Stimulated activated CD8-positive, alpha-beta memory T cell treated with anti-CD3 and anti-CD28 coated beads, Interleukin-7, amount 100 ng/mL, for 1 hour (primary cell): ENCODE data around the gene ESPN.
"Not testable (repeated sequence)": the region's sequence is repeated elsewhere in the genome, so short reads cannot be mapped to it uniquely, and the experiment has no call there.

ENCODE experiments used
- DNase-seq, 2 donors: peaks; one replicate each; pipeline ENCODE4 v3.0.0-alpha.2; 2020; ENCODE audit warnings: low read depth in 2 of 2

The ESPN gene

DNA sequence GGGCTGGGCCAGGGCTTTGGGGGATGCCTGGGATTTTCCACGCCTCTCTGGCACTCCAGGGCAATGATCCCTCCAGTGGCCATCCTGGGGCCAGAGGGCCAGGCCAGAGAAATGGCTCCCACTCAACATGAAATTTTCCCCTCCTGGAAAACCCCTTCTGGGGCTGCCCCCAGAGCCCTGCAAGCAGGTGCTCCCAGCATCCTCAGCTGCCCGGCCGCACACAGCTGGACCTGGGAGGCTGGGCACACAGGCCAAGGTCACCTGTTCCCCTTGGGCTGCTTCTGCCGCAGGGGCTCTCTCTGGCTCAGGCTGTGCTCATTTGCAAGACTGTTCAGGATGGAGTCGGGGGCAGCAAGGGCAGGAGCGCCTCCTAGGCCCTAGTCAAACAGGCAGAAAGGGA lies 3.9 kb downstream of the ESPN start:
- DNase-seq: not testable (repeated sequence)

DNA sequence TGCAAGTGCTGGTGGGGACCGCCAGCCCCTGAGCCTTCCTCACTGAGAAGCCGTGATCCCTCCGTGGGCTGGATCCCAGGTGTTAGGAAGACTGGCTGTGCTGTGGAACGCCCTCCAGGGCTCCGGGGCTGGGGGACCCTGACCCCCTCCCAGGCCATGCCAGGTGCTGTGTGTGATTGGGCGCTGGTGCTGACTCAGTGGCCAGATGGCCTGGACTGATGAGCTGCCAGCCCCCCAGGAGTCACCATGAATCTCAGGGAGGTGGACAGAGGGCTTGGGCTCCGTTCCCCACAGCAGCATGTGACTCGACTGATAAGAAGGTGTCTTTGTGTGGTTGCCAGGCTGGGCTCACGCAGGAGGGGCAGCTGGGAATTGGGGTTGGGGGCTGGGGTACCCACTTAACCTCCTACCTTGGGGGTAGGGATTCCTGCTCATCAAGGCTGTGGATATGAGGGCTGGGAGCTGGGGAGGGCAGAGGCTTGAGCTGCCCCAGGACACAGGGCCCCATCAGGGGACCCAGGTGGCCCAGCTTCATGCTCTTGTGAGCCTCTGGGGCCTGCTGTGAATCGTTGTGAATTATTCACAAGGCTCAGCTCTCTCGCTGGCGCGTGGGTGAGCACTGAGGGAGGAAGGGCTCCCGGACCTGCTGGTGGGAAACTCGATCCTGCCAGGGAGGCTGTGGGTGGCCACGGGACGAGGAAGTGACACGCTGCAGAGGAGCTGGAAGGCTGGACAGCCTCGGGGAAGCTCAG lies 5.3 kb downstream of the ESPN start:
- DNase-seq: not testable (repeated sequence)

DNA sequence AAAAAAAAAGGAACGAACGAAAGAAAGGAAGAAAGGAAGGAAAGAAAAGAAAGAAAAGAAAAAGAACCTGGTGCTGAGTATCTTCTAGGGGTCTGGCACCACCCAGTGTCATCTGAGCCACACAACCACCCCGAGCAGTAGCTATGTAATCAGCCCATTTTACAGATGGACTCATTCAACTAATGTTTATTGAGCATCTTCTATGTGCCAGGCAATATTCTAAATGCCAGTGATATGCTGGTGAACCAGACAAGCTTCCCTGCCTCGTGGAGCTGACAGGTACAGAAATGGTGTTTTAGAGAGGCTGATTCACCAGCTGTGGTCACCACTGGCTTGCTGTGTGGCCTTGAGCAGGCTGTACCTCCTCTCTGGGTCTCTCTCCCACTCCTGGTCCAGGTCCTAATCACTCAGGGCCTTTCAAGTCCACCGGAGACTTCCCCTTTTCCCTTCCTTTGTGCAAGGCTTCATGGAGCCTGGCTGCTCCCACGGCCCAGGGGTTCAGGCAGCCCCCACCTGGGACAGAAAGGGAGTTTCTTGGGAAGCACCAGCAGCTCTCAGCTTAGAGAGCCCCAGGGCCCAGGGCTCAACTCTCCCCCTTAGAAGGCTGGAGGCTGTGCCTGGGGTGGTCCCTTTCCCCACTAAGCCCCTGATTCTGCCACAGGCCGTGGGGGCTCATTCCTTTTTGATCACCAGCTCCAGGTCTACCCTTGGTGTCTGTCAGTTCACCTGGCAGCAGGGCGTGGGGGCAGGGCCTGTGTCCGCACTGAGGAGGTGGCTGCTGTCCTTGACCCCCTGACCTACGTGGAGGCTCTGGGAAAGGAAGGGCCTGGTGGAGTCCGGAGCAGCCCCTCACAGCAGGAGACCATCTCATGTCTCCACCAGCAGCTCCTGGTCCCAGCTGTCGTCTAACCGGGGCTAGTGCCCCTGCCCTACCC lies 7.3 kb downstream of the ESPN start:
- DNase-seq: not testable (repeated sequence)

DNA sequence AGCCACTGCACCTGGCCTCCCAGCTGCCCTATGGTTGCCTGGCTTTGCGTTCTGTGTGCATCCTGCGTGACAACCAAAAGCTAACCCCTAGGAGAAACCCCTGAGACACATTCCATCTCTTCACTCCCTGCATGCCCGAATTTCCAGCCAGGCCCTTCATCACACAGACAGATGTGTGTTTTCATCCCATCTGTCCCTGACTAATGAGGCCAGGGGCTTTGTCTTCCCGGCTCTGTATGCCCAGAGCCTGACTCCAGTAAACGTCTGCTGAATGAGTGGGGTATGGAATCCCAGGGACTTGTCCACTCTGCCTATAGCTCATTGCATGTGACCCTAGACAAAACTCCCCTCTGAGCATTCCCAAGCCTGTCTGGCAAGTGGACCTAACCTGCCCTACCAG lies 9.6 kb downstream of the ESPN start:
- DNase-seq: no peak

DNA sequence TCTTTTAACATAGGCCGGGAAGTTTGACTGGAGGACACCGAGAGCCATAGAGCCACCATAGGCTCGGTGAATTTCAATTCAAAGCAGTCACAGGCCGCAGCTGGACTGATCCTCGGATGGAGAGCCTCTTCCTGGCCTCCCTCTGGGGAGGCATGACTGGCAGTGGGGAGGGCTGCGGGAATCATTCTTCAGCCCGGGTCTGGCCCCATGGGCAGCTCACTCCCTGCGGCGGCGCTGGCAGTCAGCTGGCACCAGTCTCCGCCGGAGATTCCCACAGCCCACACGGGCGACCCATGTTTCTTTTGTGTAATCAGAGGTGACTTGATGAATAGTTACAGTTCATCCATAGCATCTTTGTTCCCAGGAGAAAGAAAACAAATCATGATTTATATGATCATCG lies 10.6 kb downstream of the ESPN start:
- no peak for DNase-seq

DNA sequence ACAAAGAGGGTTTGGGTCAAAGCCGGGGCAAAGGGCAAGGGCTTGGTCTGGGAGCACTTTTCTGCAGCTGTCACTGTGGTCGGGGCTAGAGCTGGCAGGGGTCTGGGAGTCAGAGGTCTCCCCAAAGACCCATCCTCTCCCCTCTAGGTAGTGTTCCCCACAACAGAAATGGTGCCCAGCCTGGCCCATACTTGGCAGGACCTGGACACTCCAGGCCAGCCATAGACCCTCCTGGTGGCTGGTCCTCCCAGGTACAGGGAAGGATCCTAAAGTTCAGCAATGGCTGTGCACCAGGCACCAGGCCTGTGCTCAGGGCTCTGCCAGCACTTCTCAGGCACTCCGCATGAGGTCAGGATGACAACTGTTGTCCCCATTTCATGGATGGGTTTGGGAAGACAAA lies 11.0 kb downstream of the ESPN start:
- no peak for DNase-seq

DNA sequence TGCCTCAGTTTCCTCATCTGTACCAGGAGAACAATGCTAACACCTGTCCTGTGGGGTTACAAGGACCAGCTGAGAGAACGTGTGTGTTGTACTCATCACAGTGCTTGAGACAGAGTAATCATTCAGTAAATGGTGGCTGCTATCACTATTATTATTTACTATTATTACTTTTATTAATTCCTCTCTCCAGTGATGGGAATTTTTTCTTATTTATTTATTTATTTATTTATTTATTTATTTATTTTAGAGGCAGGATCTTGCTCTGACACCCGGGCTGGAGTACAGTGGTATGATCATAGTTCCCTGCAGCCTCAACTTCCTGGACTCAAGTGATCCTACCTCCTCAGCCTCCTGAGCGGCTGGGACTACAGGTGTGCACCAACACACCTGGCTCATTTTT lies 11.7 kb downstream of the ESPN start:
- not testable (repeated sequence) for DNase-seq

DNA sequence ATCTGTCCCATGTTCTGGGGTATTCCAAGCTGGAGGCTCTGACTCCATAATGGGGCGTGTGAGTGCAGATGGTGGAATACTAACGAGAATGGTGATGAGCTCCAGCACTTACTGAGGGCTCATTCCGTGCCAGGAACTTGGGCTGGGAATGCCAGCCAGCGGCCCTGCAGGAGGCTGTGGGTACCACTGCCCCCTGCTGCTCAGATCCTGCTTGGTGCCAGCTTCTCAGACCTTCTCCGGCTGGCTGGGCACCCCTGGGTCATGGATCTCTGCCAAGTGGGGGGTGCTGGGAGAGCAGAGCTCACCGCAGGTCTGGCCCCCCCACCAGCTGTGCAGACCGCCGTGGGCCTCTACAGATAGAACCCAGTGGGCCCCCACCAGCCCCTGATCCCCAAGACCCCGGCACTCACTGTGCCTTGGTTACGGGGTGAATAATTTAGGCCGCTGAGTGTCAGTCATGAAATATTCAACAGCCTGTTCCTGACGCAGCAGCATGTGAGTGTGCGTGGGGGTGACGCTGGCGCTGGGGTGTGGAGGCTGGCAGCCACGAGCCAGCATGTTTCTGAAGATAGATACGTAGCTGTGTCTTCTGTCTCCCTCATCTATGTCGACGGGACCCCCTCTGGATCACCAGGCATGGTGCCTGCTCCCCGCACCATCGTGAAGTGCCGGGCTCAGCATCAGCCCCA lies 12.6 kb downstream of the ESPN start:
- not testable (repeated sequence) for DNase-seq

DNA sequence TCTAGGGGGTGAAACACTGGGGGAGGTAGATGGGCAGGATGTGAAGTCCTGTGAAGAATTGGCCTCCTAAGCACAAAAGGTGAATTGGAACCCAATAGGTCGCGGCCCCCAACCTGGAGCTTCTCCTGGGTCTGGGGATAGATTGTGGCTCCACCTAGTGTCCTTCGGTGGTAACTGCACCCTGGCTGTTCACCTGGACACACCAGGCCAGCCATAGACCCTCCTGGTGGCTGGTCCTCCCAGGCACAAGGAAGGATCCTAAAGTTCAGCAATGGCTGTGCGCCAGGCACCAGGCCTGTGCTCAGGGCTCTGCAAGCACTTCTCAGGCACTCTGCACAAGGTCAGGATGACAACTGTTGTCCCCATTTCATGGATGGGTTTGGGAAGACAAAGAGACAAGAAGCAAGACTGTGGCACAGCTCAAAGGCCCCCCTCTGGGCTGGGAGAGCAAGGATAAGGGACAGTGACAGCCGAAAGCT lies 13.5 kb downstream of the ESPN start:
- DNase-seq: peak; percentile 36 to 50

DNA sequence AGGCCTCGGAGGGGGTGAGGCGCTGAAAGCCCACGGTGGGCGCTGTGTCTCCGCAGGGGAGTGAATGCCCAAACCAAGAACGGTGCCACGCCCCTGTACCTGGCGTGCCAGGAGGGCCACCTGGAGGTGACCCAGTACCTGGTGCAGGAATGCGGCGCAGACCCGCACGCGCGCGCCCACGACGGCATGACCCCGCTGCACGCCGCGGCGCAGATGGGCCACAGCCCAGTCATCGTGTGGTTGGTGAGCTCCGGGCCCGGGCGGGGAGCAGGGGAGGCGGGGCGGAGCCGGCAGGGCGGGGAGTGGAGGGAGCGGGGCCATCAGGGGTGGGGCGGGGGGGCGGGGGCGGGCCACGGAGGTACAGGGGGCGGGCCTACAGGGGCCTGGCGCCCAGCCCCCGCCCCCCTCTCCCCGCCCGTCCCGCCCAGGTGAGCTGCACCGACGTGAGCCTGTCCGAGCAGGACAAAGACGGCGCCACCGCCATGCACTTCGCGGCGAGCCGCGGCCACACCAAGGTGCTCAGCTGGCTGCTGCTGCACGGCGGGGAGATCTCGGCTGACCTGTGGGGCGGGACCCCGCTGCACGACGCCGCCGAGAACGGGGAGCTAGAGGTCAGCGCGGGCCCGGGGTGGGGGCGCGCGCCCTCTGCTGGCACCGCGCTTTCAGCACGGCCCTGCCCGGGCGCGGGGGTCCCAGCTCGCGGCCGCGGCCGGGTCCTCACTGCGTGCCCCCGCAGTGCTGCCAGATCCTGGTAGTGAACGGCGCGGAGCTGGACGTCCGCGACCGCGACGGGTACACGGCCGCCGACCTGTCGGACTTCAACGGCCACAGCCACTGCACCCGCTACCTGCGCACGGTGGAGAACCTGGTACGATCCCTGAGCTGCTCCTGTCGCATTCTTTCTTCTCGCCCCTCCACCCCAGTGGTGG lies 15.9 kb downstream of the ESPN start:
- DNase-seq: peak; percentile 43 to 44

DNA sequence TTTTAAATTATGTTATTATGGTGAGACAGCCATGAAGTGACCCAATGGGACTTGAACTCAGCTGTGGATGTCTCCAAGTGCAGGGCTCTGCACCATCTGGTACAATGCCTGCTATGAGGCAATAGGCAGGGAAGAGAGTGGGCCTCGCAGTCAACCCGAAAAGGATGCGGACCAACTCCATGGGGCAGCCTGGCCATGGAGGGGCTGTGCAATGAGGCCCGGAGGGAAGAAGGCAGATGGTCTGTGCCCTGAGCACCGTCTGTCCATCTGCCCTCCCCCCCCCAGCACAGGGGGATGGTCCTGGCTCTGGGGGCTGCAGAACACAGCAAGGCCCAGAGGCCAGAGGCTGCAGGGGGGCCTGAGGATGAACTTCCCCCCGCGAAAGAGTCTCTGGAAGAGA lies 17.0 kb downstream of the ESPN start:
- DNase-seq: no peak

DNA sequence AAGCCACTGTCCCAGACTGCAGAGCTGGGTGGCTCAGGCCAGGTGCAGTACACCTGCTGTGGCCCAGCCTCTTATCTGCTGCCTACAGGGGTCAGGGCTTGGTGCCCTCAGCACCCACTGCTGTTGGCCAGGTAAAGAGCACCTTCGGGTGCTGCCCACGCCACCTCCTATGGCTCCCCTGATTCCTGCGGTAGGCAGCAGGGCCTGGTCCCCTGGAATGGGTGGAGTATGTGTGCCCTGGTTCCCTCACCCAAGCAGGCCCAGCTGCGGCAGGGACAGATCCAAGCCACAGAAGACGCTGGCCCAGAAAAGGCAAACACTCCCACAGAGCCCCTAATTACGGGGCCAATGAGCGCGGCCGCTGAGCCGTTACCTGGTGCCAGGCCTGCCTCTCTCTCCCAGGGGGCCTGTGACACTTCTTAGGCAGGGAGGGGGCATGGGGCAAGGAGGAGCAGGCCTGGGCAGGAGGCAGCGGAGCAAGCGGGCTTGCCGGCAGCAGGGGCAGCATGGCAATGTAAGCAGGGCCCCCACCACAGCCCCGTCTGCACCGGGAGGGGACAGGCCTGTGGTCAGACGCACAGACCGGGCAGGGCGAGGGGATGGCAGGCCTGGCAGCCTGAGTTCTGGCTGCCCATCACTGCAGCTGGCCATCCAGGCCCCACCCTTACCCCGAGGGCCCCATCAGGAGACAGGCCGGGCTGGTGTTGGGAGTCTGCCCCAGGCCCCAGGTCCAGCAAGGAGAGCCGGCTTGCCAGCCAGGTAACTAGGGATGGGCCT lies 19.0 kb downstream of the ESPN start:
- no peak for DNase-seq

DNA sequence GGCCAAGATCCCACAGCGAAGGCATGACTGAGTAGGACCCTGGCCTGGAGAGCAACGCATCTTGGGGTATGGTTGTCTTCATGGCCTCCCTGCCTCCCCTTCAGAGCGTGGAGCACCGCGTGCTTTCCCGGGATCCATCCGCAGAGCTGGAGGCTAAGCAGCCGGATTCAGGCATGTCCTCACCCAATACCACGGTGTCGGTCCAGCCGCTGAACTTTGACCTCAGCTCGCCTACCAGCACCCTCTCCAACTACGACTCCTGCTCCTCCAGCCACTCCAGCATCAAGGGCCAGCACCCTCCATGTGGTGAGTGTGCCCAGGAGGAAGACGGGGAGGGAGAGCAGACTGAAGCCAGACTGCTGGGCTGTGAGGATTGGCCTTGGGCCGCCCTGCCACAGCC lies 19.8 kb downstream of the ESPN start:
- DNase-seq: no peak

DNA sequence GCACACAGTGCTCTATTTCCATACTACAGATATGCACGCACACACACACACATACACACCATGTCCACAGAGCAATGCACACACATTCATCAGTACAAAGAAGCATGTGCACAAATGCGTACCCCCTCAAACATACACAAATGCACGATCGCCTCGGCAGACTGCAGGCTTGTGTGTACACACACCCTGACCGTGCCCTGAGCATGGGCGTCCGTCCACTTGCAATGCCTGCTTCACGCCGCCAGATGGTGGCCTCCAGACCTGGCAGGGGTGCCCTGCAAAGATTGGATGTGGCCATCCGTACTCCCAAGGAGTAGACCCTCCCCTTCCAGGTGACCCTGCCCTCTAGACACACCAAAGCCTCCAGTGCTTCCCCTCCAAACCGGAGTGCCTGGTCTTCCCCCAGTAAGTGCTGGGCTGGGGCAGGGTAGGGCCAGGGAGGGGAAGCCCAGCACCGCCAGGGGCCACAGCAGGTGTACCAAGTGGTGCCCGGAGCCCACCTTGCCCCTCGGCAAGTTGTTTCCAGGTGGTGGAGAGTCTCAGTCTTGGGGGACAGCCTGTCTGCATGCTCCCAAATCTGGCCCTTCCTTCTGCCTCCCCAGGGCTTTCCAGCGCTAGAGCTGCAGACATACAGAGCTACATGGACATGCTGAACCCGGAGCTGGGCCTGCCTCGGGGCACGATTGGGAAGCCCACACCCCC lies 20.6 kb downstream of the ESPN start:
- no peak for DNase-seq

DNA sequence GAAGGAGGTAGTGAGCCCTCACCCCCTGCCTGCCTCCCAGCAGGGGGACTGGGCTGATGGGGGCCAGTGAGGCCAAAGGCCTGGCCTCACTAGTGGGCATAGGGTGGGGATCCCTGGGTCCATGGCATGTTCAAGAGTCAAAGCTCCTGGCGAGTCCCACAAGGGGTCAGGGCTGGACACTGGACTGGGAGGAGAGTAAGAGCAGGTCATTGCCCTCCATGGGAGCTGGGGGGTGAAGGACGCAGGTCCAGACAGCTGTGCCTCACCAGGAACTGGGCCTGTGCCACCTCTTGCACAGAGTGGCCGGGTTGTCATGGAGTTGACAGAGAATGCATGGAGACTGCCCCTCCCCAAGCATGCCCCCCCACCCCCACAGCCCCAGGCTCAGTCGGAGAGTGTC lies 21.4 kb downstream of the ESPN start:
- DNase-seq: not testable (repeated sequence)

DNA sequence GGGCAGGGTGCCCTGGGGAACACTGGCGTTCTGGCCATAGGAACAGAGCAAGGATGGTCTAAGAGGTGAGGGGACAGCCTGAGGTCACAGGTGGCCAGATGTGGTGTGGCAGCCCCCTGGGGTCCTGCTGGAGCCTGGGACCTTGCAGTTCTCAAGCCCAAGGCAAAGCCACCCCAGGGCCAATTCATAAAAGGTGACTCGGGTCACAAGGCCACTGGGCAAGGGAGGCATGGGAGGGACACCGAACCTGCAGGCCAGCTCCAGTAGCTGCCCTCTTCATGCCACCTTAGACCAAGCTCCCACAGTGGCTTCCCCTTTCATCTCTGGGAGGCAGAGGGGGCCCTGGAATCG lies 22.1 kb downstream of the ESPN start:
- DNase-seq: no peak

DNA sequence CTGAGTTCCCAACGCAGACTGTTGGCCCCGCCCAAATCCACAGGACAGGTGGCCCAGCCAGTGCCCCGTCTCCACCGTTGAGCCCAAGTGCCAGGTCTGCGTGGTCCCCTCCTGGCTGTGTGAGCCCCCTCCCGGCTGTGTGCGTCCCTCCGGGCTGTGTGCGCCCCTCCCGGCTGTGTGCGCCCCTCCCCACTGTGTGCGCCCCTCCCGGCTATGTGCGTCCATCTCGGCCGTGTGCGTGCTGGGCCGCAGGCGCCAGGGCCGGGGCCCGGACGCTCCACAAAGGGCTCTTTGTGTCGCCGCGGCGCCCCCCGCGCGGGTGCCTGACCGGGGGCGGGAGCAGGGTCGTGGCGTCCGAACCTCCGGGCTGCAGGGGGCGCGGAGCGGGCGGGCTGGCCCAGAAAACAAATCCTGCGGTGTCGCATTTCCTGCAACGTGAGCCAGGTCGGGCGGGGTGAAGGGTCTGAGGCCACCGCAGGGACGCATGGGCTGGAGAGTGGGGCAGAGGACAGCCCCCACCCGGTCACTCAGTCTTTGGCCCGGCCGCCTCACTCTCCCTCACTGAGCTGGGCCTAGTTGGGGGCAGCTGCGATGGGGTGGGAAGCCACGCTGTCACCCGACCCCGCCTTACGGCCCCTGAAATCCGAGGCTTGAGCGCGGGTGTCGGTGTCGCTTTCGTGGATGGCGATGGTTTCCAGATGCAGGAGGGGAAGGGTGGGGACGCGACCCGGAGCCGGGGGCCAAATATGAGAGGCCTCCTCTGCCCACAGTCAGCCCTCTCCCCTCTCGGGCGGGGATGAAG lies 22.6 kb downstream of the ESPN start:
- DNase-seq: no peak

DNA sequence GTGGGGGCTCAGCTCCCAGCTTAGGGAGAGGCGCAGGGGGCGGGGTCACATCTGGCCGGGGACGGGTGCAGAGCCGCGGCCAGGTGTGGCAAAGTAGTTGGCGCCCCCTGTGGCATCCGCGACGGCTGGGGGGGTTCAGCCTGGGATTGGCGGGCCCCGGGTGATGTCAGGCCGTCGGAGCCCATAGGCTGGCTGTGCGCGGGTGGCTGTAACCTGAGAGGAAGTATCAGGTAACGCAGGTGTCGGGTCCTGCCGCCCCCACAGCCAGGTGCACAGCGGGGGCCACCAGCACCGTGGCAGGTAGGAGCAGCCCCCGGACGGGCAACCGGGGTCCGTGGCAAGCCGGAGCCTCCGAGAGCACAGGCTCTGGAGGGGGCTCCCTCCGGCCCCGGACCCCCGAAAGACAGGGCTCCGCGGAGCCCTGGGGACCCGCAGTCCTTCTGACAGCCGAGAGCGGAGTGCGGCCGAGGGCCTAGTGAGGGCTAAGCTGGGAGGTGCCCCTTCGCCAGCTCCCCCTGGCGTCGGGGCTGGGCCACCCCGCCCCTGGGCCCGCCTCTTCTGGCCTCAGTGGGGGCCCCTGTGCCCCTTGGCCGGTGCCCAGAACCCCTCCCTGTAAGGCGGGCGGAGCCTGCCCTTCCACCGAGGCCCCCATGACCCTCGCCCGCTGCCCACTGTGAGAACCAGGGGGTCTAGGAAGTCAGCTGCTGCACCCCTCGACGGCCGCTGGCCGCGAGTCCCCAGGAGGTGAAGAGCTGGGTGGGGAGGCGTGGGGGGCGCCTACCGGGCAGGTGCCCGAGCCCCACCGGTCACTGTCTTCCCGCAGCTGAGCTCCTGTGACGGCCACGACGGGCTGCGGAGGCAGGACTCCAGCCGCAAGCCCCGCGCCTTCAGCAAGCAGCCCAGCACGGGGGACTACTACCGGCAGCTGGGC lies 23.5 kb downstream of the ESPN start:
- no peak for DNase-seq
